A673 (cell line): Measurements from ENCODE around the gene TTC36. TPM values are rescaled to one million over a fixed set of nuclear protein-coding genes. Genes with fewer than 3 reads are reported as not detected.

Source experiments
- BruUV-seq: library from RNA; stranded (reverse); fragments of 400-500 nt; replicated peaks from 2 replicates; lab custom pipeline; 2021; lab: Mats Ljungman, UMichigan
- CTCF ChIA-PET: fragments of 300-600 bp; sonication (Branson Sonifier 250); formaldehyde crosslinking; loops from one replicate; lab custom pipeline; 2022; ENCODE audit warnings: antibody characterized with exemption; lab: Charles Lee
- POLR2A ChIA-PET: fragments of 300-600 bp; sonication (Branson Sonifier 250); formaldehyde crosslinking; loops from one replicate; lab custom pipeline; 2022; ENCODE audit warnings: antibody characterized with exemption; ENCODE audit not compliant: low non-redundant PET; lab: Charles Lee
- DNase-seq: peaks from one replicate; pipeline ENCODE4 v3.0.0-alpha.2; 2015; ENCODE audit warnings: low spot score
- H3K27ac ChIP-seq: fragments of 200-600 bp; sonication (generic); 2 replicates; pipeline ENCODE4 v1.5.1; 2016; ENCODE audit warnings: mixed run types, low read depth, mild to moderate bottlenecking, mixed read lengths, antibody characterized with exemption, low read length; ENCODE audit not compliant: poor library complexity, severe bottlenecking
- H3K27me3 ChIP-seq: fragments of 200-600 bp; sonication (generic); replicated peaks from 2 replicates; pipeline ENCODE4 v1.6.1; 2017; ENCODE audit warnings: mixed run types, low read depth, mild to moderate bottlenecking, mixed read lengths, antibody characterized with exemption, low read length; ENCODE audit not compliant: insufficient read depth, poor library complexity
- H3K36me3 ChIP-seq: fragments of 200-600 bp; sonication (generic); 2 replicates; pipeline ENCODE4 v1.6.1; 2016; ENCODE audit warnings: mixed run types, mild to moderate bottlenecking, mixed read lengths, antibody characterized with exemption, low read length; ENCODE audit not compliant: insufficient read depth, poor library complexity, severe bottlenecking
- H3K4me1 ChIP-seq: fragments of 200-600 bp; sonication (generic); 2 replicates; pipeline ENCODE4 v1.6.1; 2017; ENCODE audit warnings: mixed run types, mild to moderate bottlenecking, mixed read lengths, antibody characterized with exemption, low read length; ENCODE audit not compliant: insufficient read depth, poor library complexity, severe bottlenecking
- H3K4me3 ChIP-seq: fragments of 200-600 bp; sonication (generic); 2 replicates; pipeline ENCODE4 v1.5.1; 2016; ENCODE audit warnings: low read depth, mixed run types, mild to moderate bottlenecking, mixed read lengths, low read length; ENCODE audit not compliant: poor library complexity, severe bottlenecking
- H3K9me3 ChIP-seq: fragments of 200-600 bp; sonication (generic); 2 replicates; pipeline ENCODE4 v1.6.1; 2016; ENCODE audit warnings: mixed run types, low read depth, mild to moderate bottlenecking, mixed read lengths, antibody characterized with exemption, low read length; ENCODE audit not compliant: poor library complexity, severe bottlenecking
- EZH2 ChIP-seq: fragments of 200-600 bp; sonication (generic); IDR thresholded peaks from 2 replicates; pipeline ENCODE4 v1.6.1; 2017; ENCODE audit warnings: borderline replicate concordance, low read depth, mild to moderate bottlenecking, mixed read lengths, antibody characterized with exemption, low read length; ENCODE audit not compliant: poor library complexity, severe bottlenecking
- intact Hi-C: fragments of 100-400 bp; cut with micrococcal nuclease; formaldehyde crosslinking; loops from one replicate; pipeline ENCODE4 v1.10.0; 2022; ENCODE audit not compliant: unreplicated experiment
- total RNA-seq: library from RNA; stranded (reverse); gene quantifications from 2 replicates; pipeline ENCODE4 v1.2.3, GENCODE V29; 2021
- TF ChIP-seq, protein P1 (sequence below): fragments of 300-800, 200-600 bp; sonication (generic); conservative IDR thresholded peaks from 2 replicates; pipeline ENCODE4 v1.5.1; 2017; ENCODE audit warnings: low read depth, mild to moderate bottlenecking, antibody characterized with exemption, low read length, moderate library complexity, mixed read lengths

The TTC36 gene
- total RNA-seq, 1 experiment from 2014 or later = 0.39 TPM

DNA sequence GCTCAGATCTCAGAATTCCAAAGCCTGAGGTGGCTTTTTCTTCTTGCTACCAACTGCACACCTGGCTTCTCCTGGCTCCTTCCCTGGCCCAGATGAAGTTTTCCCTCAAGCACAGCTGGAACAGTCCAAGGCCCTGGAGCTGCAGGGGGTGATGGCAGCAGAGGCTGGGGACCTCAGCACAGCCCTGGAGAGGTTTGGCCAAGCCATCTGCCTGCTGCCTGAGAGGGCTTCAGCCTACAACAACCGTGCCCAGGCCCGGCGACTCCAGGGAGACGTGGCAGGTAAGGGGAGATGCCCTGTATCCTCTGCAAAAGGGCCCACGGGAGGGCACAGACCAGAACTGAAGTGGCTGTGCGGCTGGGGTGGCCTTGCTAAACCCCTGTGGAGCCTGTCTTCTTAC, 1.2 kb downstream of the TTC36 start:
- H3K27ac ChIP-seq = no peak overlapping the region
- no peaks in the 10 kb centered on the region for H3K27me3 ChIP-seq
- intact Hi-C loops = no loop called here
- no peaks in the 10 kb centered on the region for H3K9me3 ChIP-seq
- peaks cover 9% of the 10 kb centered on the region for H3K4me1 ChIP-seq
- peaks cover 18% of the 10 kb centered on the region for H3K36me3 ChIP-seq
- H3K4me3 ChIP-seq = no peak overlapping the region
- TF ChIP-seq, protein P1, sequence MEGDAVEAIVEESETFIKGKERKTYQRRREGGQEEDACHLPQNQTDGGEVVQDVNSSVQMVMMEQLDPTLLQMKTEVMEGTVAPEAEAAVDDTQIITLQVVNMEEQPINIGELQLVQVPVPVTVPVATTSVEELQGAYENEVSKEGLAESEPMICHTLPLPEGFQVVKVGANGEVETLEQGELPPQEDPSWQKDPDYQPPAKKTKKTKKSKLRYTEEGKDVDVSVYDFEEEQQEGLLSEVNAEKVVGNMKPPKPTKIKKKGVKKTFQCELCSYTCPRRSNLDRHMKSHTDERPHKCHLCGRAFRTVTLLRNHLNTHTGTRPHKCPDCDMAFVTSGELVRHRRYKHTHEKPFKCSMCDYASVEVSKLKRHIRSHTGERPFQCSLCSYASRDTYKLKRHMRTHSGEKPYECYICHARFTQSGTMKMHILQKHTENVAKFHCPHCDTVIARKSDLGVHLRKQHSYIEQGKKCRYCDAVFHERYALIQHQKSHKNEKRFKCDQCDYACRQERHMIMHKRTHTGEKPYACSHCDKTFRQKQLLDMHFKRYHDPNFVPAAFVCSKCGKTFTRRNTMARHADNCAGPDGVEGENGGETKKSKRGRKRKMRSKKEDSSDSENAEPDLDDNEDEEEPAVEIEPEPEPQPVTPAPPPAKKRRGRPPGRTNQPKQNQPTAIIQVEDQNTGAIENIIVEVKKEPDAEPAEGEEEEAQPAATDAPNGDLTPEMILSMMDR = no peak
- no peak for TF ChIP-seq EZH2
- ChIA-PET POLR2A (no interaction called here), CTCF (no interaction called here)
- DNase-seq = no peak
- no TSS peak for BruUV-seq

DNA sequence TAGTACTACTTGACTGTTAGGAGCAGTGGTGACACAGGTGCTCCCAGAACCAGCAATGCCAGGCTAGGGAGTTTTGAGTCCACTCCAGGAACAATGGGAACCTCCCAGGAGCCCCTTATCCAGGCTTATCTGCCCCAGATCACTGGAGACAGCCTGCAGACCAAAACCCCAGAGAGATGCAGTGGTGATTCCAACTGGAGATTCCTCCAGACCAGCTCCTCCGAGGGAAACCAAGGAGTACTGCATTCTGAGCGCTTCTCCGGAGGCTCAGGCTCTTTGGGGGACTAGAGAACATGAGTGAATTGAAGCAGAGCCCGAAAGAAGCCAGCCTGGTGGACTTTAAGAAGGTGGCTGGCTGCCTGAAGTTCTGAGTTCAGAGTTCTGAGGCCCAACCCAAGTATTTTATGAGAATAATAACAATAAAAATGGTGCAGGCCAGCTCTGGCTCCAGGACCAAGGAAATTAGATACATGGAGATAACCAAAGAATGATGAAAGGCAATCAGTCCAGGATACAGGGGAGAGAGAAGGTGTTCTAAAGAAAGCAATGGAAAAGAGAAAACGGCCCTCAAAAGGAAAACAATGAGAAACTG, 2.4 kb downstream of the TTC36 start:
- TSS peak; percentile 51 for BruUV-seq
- ChIA-PET POLR2A (no interaction called here), CTCF (interaction anchor here (0.6 to 0.8 kb wide), 2 partner anchors 9 to 35 kb away, joined by 7 to 8 read pairs; no protein-coding TSS in a partner anchor)
- no peaks in the 10 kb centered on the region for H3K9me3 ChIP-seq
- H3K27me3 ChIP-seq = no peaks in the 10 kb centered on the region
- intact Hi-C loops = loop anchor here (2.0 kb wide), 1 partner anchor 37 kb away; no protein-coding TSS in a partner anchor
- peak overlapping the region; percentile 78 for H3K4me3 ChIP-seq
- DNase-seq = no peak
- H3K4me1 ChIP-seq = peaks cover 9% of the 10 kb centered on the region
- no peak overlapping the region for H3K27ac ChIP-seq
- H3K36me3 ChIP-seq = peaks cover 11% of the 10 kb centered on the region
- TF ChIP-seq, protein P1 = no peak
- TF ChIP-seq EZH2 = no peak

DNA sequence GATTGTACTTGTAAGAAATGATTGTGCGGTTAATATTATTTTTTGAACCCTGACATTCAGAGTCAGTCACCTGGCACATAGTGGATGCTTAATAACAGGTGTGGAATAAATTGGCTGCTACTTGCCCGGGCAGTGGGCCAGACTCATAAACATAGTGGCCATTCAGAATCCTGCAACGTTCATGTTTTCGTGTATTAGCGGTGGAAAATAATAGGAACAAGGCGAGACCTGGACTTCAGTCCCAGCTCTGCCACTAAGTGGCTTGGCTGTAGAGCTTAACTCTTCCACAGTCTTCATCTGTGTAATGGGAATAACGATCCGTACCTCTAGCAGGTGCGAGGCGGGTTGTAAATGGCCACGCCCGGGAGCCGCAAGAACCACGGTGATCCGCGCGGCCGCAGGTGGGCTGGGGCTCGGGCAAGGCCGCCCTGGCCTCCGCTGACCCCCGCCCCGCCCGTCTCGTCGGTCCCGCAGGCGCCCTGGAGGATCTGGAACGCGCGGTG, 3.0 kb downstream of the TTC36 start:
- Histone ChIP-seq H3K36me3 (peaks cover 5% of the 10 kb centered on the region), H3K9me3 (no peaks in the 10 kb centered on the region), H3K4me1 (peaks cover 9% of the 10 kb centered on the region), H3K27me3 (no peaks in the 10 kb centered on the region), H3K4me3 (peak overlapping the region; percentile 78), H3K27ac (peak overlapping the region; percentile 80)
- POLR2A ChIA-PET = no interaction called here
- no TSS peak for BruUV-seq
- TF ChIP-seq, protein P1 = no peak
- no peak for TF ChIP-seq EZH2
- CTCF ChIA-PET = interaction anchor here (0.6 to 0.8 kb wide), 2 partner anchors 8 to 35 kb away, joined by 7 to 8 read pairs; no protein-coding TSS in a partner anchor
- DNase-seq = peak; percentile 26
- intact Hi-C loops = loop anchor here (2.0 kb wide), 1 partner anchor 37 kb away; no protein-coding TSS in a partner anchor
